K562 (cell line): Measurements from ENCODE around the gene SLC26A8. TPM values are rescaled to one million over a fixed set of nuclear protein-coding genes. Genes with fewer than 3 reads are reported as not detected.

Experiments
- HMG20A ChIP-seq: fragments of 450-650 bp; formaldehyde crosslinking; conservative IDR thresholded peaks from 2 replicates; pipeline ENCODE4 v1.4.0; 2020; ENCODE audit warnings: mild to moderate bottlenecking, mixed read lengths
- HMGN3 ChIP-seq: IDR thresholded peaks from 2 replicates; pipeline ENCODE4 v1.6.1; 2011; ENCODE audit warnings: borderline replicate concordance, low read depth, mild to moderate bottlenecking, mixed read lengths, low read length; ENCODE audit not compliant: insufficient read length; ENCODE audit errors: extremely low read depth
- MAFK ChIP-seq: IDR thresholded peaks from 2 replicates; pipeline ENCODE4 v1.6.1; 2011; ENCODE audit warnings: low read length, improper control_type of control experiment
- NFRKB ChIP-seq: fragments of 450-650 bp; IDR thresholded peaks from 2 replicates; pipeline ENCODE4 v1.6.1; 2016; ENCODE audit warnings: low read depth
- NUFIP1 ChIP-seq: fragments of 450-650 bp; IDR thresholded peaks from 2 replicates; pipeline ENCODE4 v1.6.1; 2018; ENCODE audit not compliant: partially characterized antibody
- SRSF1 ChIP-seq: fragments of 200-400 bp; formaldehyde crosslinking; IDR thresholded peaks from 2 replicates; pipeline ENCODE4 v1.6.1; 2017; ENCODE audit warnings: mild to moderate bottlenecking, low read depth, low read length, moderate library complexity
- TEAD2 ChIP-seq: fragments of 450-650 bp; IDR thresholded peaks from 2 replicates; pipeline ENCODE4 v1.6.1; 2016; ENCODE audit warnings: missing genetic modification characterization, control low read depth, missing compliant biosample characterization
- ZZZ3 ChIP-seq: fragments of 450-650 bp; IDR thresholded peaks from 2 replicates; pipeline ENCODE4 v1.6.1; 2016; ENCODE audit warnings: antibody characterized with exemption, mild to moderate bottlenecking, moderate library complexity
- polyA plus RNA-seq, 8 experiments: library from polyadenylated mRNA; depleted of rRNA in 4 of 8; stranded (reverse) in 5 of 8; unstranded in 3 of 8; fragments of >200 nt; fragmentation: Nextera tagmentation in 2 of 8; fragmentation: Illumina TruSeq in 1 of 8; extraction: Ambion mirVana in 2 of 8; extraction: Trizol in 1 of 8; gene quantifications; 2 replicates each; pipeline versions ENCODE4 v1.2.1 to v1.2.3, GENCODE V29; 2011 to 2014; ENCODE audit warnings: inconsistent platforms in 1 of 8, missing spikeins in 1 of 8
- total RNA-seq, 7 experiments: library from RNA; depleted of rRNA in 6 of 7; stranded (reverse); fragments of >200 nt in 6 of 7; fragmentation: Illumina TruSeq in 2 of 7; extraction: Trizol in 2 of 7; gene quantifications; 2 replicates each; pipeline versions ENCODE4 v1.2.1 to v1.2.3, GENCODE V29; 2011 to 2021; ENCODE audit warnings: low replicate concordance in 1 of 7
- TF ChIP-seq, protein P1 (sequence below), 2 experiments: IDR thresholded peaks in 1 of 2; conservative IDR thresholded peaks in 1 of 2; 2 replicates each; pipeline ENCODE4 v1.6.1; 2016; ENCODE audit warnings: low read depth in 2 of 2, mild to moderate bottlenecking in 1 of 2, missing compliant biosample characterization in 1 of 2, missing genetic modification characterization in 1 of 2, moderate library complexity in 1 of 2
- TF ChIP-seq, protein P2 (sequence below): fragments of 250-450 bp; sonication (Bioruptor Pico); IDR thresholded peaks from 2 replicates; pipeline ENCODE4 v1.9.0; 2021; ENCODE audit warnings: mild to moderate bottlenecking, inconsistent platforms
- TF ChIP-seq, protein P3 (sequence below): sonication (generic); formaldehyde crosslinking; IDR thresholded peaks from 2 replicates; pipeline ENCODE4 v1.8.0; 2022; ENCODE audit warnings: mild to moderate bottlenecking, low read depth, missing genetic modification reagents
- TF ChIP-seq, protein P4 (sequence below): fragments of 450-650 bp; IDR thresholded peaks from 2 replicates; pipeline ENCODE4 v1.6.1; 2016; ENCODE audit warnings: low read depth

The SLC26A8 gene
- total and polyA plus RNA-seq, 9 of the 15 experiments (the other 6 are each of a cell fraction or from before 2014, with no cell fraction given) = not detected

DNA sequence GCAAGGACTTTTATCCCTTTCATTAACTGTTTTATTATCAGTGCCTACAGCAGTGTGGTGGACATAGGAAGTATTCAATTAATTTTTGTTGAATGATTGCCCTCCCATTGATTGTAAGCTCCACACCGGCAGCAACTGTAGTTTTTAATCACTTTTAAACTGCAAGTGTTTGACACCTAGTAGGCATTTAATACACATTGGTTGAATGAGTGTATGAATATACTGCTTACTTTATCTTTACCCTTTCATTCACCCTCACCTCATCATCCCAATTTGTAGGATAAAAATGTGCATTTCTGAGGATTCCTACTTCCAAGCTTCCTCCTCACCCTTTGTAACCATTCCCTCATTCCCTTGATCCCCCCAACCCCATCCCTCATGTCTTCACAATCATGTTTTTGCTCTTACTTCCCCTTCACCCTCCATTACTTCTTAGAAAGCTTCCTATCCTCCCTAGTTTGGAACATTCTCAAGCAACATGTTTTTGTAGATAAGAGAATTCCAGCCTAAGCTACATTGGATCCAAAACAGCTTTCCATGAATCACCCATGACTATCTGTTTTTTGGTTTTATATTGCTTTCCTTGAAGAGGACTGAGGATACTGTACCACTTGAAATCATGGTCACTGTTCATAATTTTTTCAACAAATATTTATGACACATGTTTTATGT lies 955 bp upstream of the SLC26A8 start (continued):
- TF ChIP-seq, protein P1, sequence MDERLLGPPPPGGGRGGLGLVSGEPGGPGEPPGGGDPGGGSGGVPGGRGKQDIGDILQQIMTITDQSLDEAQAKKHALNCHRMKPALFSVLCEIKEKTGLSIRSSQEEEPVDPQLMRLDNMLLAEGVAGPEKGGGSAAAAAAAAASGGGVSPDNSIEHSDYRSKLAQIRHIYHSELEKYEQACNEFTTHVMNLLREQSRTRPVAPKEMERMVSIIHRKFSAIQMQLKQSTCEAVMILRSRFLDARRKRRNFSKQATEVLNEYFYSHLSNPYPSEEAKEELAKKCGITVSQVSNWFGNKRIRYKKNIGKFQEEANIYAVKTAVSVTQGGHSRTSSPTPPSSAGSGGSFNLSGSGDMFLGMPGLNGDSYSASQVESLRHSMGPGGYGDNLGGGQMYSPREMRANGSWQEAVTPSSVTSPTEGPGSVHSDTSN (CRISPR knock-in tag; IDR thresholded peaks at IDR 0.05; ENCODE audit: low read depth) = no peak
- TF ChIP-seq, protein P1 (tag; conservative IDR thresholded peaks at IDR 0.05; ENCODE audit: low read depth) = no peak; the same call in 1 of the 2 replicates
- TF ChIP-seq, protein P2, sequence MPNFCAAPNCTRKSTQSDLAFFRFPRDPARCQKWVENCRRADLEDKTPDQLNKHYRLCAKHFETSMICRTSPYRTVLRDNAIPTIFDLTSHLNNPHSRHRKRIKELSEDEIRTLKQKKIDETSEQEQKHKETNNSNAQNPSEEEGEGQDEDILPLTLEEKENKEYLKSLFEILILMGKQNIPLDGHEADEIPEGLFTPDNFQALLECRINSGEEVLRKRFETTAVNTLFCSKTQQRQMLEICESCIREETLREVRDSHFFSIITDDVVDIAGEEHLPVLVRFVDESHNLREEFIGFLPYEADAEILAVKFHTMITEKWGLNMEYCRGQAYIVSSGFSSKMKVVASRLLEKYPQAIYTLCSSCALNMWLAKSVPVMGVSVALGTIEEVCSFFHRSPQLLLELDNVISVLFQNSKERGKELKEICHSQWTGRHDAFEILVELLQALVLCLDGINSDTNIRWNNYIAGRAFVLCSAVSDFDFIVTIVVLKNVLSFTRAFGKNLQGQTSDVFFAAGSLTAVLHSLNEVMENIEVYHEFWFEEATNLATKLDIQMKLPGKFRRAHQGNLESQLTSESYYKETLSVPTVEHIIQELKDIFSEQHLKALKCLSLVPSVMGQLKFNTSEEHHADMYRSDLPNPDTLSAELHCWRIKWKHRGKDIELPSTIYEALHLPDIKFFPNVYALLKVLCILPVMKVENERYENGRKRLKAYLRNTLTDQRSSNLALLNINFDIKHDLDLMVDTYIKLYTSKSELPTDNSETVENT = no peak
- TF ChIP-seq NUFIP1 = no peak
- no peak for TF ChIP-seq TEAD2 (tag)
- TF ChIP-seq, protein P3, sequence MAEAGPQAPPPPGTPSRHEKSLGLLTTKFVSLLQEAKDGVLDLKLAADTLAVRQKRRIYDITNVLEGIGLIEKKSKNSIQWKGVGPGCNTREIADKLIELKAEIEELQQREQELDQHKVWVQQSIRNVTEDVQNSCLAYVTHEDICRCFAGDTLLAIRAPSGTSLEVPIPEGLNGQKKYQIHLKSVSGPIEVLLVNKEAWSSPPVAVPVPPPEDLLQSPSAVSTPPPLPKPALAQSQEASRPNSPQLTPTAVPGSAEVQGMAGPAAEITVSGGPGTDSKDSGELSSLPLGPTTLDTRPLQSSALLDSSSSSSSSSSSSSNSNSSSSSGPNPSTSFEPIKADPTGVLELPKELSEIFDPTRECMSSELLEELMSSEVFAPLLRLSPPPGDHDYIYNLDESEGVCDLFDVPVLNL = no peak
- no peak for TF ChIP-seq MAFK
- no peak for TF ChIP-seq SRSF1
- TF ChIP-seq ZZZ3 = no peak
- no peak for TF ChIP-seq HMGN3
- TF ChIP-seq, protein P4, sequence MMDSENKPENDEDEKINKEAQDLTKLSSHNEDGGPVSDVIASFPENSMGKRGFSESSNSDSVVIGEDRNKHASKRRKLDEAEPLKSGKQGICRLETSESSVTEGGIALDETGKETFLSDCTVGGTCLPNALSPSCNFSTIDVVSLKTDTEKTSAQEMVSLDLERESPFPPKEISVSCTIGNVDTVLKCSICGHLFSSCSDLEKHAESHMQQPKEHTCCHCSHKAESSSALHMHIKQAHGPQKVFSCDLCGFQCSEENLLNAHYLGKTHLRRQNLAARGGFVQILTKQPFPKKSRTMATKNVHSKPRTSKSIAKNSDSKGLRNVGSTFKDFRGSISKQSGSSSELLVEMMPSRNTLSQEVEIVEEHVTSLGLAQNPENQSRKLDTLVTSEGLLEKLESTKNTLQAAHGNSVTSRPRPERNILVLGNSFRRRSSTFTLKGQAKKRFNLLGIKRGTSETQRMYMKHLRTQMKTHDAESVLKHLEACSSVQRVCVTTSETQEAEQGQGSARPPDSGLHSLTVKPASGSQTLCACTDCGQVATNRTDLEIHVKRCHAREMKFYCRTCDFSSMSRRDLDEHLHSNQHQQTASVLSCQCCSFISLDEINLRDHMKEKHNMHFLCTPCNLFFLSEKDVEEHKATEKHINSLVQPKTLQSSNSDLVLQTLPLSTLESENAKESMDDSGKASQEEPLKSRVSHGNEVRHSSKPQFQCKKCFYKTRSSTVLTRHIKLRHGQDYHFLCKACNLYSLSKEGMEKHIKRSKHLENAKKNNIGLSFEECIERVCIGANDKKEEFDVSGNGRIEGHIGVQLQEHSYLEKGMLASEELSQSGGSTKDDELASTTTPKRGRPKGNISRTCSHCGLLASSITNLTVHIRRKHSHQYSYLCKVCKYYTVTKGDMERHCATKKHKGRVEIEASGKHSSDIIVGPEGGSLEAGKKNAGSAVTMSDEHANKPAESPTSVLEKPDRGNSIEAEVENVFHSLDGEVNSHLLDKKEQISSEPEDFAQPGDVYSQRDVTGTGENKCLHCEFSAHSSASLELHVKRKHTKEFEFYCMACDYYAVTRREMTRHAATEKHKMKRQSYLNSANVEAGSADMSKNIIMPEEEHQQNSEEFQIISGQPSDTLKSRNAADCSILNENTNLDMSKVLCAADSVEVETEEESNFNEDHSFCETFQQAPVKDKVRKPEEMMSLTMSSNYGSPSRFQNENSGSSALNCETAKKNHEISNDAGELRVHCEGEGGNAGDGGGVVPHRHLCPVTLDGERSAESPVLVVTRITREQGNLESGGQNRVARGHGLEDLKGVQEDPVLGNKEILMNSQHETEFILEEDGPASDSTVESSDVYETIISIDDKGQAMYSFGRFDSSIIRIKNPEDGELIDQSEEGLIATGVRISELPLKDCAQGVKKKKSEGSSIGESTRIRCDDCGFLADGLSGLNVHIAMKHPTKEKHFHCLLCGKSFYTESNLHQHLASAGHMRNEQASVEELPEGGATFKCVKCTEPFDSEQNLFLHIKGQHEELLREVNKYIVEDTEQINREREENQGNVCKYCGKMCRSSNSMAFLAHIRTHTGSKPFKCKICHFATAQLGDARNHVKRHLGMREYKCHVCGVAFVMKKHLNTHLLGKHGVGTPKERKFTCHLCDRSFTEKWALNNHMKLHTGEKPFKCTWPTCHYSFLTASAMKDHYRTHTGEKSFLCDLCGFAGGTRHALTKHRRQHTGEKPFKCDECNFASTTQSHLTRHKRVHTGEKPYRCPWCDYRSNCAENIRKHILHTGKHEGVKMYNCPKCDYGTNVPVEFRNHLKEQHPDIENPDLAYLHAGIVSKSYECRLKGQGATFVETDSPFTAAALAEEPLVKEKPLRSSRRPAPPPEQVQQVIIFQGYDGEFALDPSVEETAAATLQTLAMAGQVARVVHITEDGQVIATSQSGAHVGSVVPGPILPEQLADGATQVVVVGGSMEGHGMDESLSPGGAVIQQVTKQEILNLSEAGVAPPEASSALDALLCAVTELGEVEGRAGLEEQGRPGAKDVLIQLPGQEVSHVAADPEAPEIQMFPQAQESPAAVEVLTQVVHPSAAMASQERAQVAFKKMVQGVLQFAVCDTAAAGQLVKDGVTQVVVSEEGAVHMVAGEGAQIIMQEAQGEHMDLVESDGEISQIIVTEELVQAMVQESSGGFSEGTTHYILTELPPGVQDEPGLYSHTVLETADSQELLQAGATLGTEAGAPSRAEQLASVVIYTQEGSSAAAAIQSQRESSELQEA = no peak
- TF ChIP-seq HMG20A (CRISPR knock-in tag) = no peak
- no peak; the same call in 1 of the 2 replicates for TF ChIP-seq NFRKB
